ENCODE results near the gene LCE7A. TPM values are rescaled to one million over a fixed set of nuclear protein-coding genes. Genes with fewer than 3 reads are reported as not detected.

LCE7A gene, protein sequence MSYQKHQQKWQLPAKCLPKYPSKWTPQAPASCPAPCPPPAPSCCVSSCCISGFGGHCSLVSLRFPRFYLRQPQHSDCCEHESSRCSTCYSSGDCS
- polyA plus RNA-seq, result not detected

DNA sequence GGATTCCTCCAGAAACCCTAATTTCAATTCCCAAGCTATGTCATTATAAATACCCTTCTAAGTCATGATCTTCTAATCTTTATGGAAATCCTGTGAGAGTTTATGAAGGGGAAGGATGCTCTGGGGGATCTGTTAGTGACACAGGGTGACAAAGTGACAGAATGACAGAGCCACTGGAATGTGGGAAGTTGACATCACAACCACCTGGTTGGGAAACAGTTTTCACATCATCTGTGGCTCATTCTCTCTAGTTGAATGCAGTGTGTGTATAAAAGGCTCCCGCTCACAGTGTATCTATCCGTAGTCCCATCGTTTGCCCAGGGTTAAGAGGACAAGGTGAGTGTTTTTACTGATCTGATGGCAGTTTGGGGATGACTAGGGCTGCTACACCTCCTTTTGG is at the start of gene LCE7A:
Gene LCE7A, plus strand, starts transcription at position 301 of the 400 bp plus-strand sequence. CDS start 702 bp downstream, outside the sequence.
- Mint-ChIP-seq H3K4me3 (no peak within 1 kb of the TSS), H3K9me3 (no peaks in the 10 kb centered on the region), H3K4me1 (no peaks in the 10 kb centered on the region), H3K27ac (no peak within 1 kb of the TSS), H3K27me3 (peaks cover 20% of the 10 kb centered on the region), H3K36me3 (no peaks in the 10 kb centered on the region)

DNA sequence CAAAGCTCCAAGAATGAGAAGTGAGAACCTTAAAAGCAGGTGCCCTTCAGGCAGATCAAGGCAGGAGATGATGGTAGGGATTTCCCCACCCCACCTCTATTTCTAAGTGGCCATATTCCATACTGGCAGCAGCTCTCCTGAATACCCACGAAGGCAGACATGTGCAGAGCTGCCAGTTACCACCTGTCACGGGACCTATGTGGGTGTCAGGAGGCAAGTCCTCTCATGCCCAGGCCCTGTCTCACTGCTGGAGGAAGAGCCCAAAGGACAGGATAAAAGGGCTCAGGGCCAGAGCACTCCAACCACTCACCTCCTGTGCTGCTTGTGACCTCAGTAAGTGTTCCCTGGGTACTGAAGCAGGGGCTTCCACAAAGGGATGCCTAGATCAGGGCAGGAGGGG is 48.7 kb upstream of the LCE7A start:
- Mint-ChIP-seq H3K27ac (no peak overlapping the region), H3K9me3 (peaks cover 0 to 3% (median 0%) of the 10 kb centered on the region in 3 donors), H3K27me3 (peaks cover 3% of the 10 kb centered on the region), H3K4me3 (no peak overlapping the region), H3K4me1 (no peaks in the 10 kb centered on the region), H3K36me3 (no peaks in the 10 kb centered on the region)

DNA sequence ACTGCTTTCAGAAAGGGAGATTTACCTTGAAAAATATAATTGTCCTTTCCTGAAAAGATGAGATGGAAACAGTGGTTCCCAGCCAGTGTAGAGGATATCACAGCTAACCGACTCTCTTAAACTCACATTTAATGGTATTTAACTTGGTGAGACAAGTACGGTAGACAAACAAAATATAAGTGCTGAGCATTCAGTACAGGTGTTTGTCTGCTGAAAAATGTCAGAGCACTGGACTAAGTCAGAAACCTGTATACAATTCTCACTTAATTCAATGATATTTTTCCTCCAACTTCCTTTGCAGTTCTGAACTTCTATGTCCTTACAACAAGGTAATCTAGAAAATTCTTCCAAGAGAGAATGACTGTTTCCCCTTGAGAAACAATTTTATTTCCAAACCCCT is 48.1 kb upstream of the LCE7A start, which contains the start of gene LCE1B:
Gene LCE1B, plus strand, starts transcription at position 301 of the 400 bp plus-strand sequence. CDS start 476 bp downstream, outside the sequence.
- peaks cover 0 to 3% (median 0%) of the 10 kb centered on the region in 3 donors for H3K9me3 Mint-ChIP-seq

DNA sequence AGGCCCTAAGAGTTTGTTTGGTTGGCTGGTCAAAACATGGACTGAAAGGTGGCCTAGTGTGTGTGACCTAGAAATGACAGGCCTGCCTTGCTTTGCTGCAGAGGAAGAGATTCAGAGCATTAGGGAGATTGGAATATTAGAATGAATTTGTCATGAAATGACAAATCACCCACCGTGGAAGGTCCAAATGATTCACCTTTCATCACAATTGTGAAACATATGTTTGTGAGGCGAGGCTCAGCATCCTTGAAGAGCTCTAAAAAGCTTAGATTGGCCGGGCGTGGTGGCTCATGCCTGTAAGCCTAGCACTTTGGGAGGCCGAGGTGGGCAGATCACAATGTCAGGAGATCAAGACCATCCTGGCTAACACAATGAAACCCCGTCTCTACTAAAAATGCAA is 42.5 kb upstream of the LCE7A start:
- H3K4me3 Mint-ChIP-seq, result no peak overlapping the region
- no peaks in the 10 kb centered on the region for H3K9me3 Mint-ChIP-seq
- no peaks in the 10 kb centered on the region for H3K36me3 Mint-ChIP-seq
- H3K27ac Mint-ChIP-seq, result no peak overlapping the region
- no peaks in the 10 kb centered on the region for H3K27me3 Mint-ChIP-seq
- H3K4me1 Mint-ChIP-seq, result peaks cover 0 to 4% (median 3%) of the 10 kb centered on the region in 3 donors

More for the DNA sequence above, 48.1 kb upstream of the LCE7A start, which contains the start of gene LCE1B:
- peaks cover 3% of the 10 kb centered on the region for H3K27me3 Mint-ChIP-seq
- no peak within 1 kb of the TSS for H3K27ac Mint-ChIP-seq
- H3K4me3 Mint-ChIP-seq, result no peak within 1 kb of the TSS
- H3K4me1 Mint-ChIP-seq, result no peaks in the 10 kb centered on the region
- no peaks in the 10 kb centered on the region for H3K36me3 Mint-ChIP-seq

DNA sequence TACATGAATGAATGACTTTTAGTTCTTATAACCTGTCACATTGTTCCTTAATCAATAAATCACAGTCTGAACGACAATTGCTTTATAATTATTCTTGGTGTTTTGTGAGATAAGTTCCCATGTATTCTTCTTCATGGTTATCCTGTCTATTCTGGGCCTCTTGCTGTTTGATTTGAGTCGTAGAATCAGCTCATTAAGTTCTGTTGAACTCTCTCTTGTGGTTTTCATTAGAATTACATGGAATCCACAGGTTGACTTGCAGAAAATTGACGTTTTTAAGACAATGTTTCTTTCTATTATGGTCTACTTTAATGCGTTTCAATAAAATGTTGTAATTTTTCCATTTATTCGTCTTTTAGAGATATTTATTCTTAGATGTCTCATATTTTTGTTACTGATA is 36.5 kb upstream of the LCE7A start:
- Mint-ChIP-seq H3K36me3 (no peaks in the 10 kb centered on the region), H3K27ac (no peak overlapping the region), H3K9me3 (peaks cover 0 to 2% (median 0%) of the 10 kb centered on the region in 3 donors), H3K4me3 (no peak overlapping the region), H3K4me1 (peaks cover 0 to 4% (median 3%) of the 10 kb centered on the region in 3 donors), H3K27me3 (peaks cover 9% of the 10 kb centered on the region)

DNA sequence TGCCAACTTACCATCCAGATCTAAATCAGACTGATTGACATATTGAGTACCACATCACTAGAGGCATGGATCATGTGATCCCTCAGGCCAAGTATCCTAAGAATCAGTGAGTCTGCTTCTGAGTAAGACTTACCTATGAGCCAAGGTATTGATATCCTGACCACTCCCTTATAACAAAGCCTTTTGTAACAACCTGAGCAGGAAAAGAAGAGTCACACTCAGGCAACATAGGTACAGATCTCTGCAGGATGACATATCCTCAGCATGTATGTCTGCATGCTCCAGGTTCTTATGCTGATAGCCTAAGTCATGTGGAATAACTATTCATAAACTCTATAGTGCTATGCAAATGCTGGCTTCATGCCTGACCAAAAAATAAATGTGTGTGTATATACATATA is 34.8 kb upstream of the LCE7A start:
- H3K9me3 Mint-ChIP-seq, result peaks cover 0 to 2% (median 0%) of the 10 kb centered on the region in 3 donors
- peaks cover 1% of the 10 kb centered on the region for H3K36me3 Mint-ChIP-seq
- no peak overlapping the region for H3K4me3 Mint-ChIP-seq
- no peak overlapping the region for H3K27ac Mint-ChIP-seq
- H3K4me1 Mint-ChIP-seq, result peaks cover 0 to 4% (median 3%) of the 10 kb centered on the region in 3 donors
- H3K27me3 Mint-ChIP-seq, result peaks cover 19% of the 10 kb centered on the region

DNA sequence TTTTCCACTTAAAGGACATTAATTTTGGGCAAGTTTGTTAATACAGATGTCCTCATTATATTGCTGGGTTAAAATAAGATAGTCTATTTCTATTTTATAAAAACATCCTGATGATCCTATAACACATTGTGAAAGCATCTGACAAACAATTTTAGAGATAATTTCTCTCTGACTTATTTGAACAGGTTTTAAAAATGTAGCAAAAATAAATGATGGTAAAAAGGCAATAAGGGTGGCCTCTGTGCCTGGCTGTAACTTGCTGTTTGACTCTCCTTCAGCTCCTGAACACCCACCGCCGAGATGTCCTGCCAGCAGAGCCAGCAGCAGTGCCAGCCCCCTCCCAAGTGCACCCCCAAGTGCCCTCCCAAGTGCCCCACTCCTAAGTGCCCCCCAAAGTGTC is 32.6 kb upstream of the LCE7A start, which contains the start of gene LCE1A:
Gene LCE1A, plus strand, starts transcription at position 301 of the 400 bp plus-strand sequence. Its CDS starts 0 bp downstream, at position 301.
- Mint-ChIP-seq H3K4me3 (no peak within 1 kb of the TSS), H3K27ac (no peak within 1 kb of the TSS), H3K27me3 (peaks cover 24% of the 10 kb centered on the region), H3K9me3 (peaks cover 0 to 5% (median 2%) of the 10 kb centered on the region in 3 donors), H3K4me1 (no peaks in the 10 kb centered on the region), H3K36me3 (peaks cover 1% of the 10 kb centered on the region)

DNA sequence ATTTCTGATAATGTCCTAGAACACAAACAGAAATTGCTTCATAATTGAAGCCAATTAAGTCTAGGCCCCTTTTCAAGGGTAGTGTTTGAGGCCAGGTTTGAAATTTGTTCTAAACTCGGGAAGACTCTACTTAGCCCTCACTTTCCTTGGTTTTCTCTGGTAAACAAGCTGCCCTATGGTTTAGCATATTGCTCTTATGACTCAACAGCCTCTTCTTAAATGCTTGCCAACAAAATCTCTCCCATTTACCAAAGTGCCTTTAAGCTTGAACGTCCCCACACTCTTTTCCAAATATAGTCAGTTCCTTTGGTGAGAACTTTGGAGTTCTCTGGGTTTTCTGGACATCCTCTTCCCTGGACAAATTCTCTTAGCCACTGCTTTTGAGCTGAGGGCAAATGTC is 22.9 kb upstream of the LCE7A start:
- Mint-ChIP-seq H3K4me3 (no peak overlapping the region), H3K27ac (no peak overlapping the region), H3K36me3 (no peaks in the 10 kb centered on the region), H3K4me1 (no peaks in the 10 kb centered on the region), H3K27me3 (no peaks in the 10 kb centered on the region), H3K9me3 (no peaks in the 10 kb centered on the region)

DNA sequence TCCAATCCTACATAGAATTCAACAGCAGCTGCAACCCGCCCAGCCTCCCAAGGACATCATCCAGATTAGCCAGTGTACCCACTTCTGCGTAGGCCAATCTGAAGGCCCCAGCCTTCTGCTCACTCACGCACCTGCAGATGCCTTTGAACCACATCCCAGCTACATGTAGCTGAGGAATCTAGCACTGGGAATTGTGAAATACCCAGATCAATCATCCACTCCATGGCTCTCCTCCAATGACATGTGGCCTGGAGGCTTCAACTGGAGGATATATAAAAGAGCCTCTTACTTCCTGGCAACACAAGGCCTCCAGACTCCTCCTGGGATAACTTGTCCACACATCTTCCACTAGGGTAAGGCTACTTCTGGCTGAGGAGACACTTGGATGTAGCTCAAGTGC is 17.2 kb upstream of the LCE7A start, which contains the start of gene LCE6A:
Gene LCE6A, plus strand, starts transcription at position 301 of the 400 bp plus-strand sequence. CDS start 665 bp downstream, outside the sequence.
- H3K9me3 Mint-ChIP-seq, result no peaks in the 10 kb centered on the region
- H3K36me3 Mint-ChIP-seq, result no peaks in the 10 kb centered on the region
- peaks cover 14% of the 10 kb centered on the region for H3K27me3 Mint-ChIP-seq
- H3K4me1 Mint-ChIP-seq, result no peaks in the 10 kb centered on the region
- no peak within 1 kb of the TSS for H3K27ac Mint-ChIP-seq
- no peak within 1 kb of the TSS for H3K4me3 Mint-ChIP-seq

DNA sequence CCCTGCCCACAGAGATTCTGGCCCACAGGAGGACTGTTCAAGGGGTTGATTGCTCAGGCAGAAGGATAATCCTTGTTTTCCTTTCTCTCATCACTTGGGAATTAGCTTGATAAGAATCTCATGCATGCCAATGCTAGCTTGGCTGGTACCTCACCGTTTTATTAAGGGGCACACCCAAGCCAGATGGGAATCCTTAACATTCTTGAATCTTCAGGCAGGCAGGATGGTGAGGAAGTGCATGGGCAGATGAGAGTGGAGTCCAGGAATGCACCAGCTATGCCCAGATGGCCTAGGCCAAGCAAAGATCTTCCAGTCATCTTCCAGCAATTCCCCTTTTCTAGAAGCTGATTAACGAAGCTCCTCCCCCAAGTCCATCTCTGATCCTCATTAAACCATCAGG is 4.1 kb upstream of the LCE7A start:
- Mint-ChIP-seq H3K9me3 (no peaks in the 10 kb centered on the region), H3K36me3 (no peaks in the 10 kb centered on the region), H3K4me1 (no peaks in the 10 kb centered on the region), H3K27ac (no peak overlapping the region), H3K4me3 (no peak overlapping the region), H3K27me3 (peaks cover 12% of the 10 kb centered on the region)

DNA sequence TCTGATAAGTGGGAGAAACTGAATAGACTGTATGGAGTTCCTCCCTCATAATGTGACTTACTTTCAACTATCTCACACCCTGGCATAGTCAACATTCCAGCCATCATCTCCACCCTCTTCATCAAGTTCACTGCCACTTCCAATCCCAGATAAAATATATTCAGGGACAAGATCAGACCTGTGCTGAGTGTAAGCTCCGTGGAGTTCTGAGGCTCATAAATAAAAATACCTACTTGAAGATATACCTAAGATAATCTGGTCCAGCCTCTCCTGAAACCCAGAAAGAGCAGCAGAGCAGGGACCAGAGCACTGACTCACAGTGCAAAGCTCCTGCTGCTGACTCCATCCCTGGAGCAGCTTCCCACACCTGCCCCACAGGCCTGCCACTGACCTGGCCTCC is 1.7 kb upstream of the LCE7A start:
- Mint-ChIP-seq H3K27me3 (peaks cover 20% of the 10 kb centered on the region), H3K4me3 (no peak overlapping the region), H3K36me3 (no peaks in the 10 kb centered on the region), H3K9me3 (no peaks in the 10 kb centered on the region), H3K4me1 (no peaks in the 10 kb centered on the region), H3K27ac (no peak overlapping the region)

DNA sequence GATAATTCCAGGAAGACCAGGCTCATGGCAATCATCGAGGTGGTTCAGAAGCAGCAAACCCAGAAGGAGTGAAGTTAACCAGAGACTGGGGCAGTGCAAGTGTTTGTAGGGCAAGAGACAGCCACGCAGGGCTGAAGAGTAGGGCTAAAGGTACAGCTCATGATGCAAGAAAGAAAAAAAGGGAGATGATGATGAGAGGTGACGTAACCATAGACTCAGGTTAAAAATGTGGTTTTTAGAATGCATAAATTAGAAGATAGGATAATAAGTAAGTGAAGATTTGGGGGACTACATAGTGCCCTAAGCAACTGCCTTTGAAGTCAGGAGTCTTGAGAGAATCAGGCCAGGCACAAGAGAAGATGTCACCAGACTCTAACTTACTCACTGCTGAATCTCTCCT is 333 bp downstream of the LCE7A start:
- H3K36me3 Mint-ChIP-seq, result no peaks in the 10 kb centered on the region
- H3K9me3 Mint-ChIP-seq, result no peaks in the 10 kb centered on the region
- H3K27me3 Mint-ChIP-seq, result peaks cover 20% of the 10 kb centered on the region
- no peak overlapping the region for H3K27ac Mint-ChIP-seq
- no peaks in the 10 kb centered on the region for H3K4me1 Mint-ChIP-seq
- H3K4me3 Mint-ChIP-seq, result no peak overlapping the region

DNA sequence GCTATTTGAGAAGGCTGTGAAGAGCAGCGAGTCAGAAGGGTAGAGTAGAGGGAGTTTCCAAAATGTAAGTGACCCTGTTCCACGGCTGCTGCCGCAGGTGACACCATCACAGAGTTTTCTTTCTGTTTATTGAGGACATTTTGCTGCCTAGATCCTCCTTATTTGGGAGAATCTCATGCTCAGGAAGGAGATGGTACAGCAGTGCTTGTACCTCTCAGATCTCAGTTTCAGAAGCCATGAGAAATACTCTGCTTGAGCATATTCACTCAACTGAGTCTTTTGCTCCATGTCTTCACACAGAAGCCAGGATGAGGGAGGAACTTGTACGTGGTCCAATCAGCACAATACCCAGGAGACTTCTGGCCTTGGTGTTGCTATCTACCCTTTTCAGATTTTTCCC is 1.6 kb downstream of the LCE7A start:
- H3K4me1 Mint-ChIP-seq, result no peaks in the 10 kb centered on the region
- no peaks in the 10 kb centered on the region for H3K36me3 Mint-ChIP-seq
- peaks cover 20% of the 10 kb centered on the region for H3K27me3 Mint-ChIP-seq
- no peaks in the 10 kb centered on the region for H3K9me3 Mint-ChIP-seq
- H3K4me3 Mint-ChIP-seq, result no peak overlapping the region
- no peak overlapping the region for H3K27ac Mint-ChIP-seq

DNA sequence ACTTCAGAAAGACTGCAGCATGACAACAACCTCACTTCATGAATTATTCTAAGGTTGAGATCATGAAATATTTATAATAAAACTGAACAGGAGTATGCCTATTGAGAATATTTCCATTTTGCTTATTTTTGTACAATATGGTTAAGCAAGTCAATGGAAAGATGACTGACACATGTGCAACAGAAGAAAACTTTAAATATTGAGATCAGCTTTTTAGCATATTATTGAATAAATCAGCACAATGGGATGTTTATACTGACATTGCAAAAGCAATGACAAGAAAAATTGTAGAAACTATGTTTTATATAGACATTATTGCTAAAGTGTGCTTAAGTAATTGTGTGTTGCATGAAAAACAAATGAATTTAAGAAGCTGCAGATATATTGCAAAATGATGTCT is 4.6 kb downstream of the LCE7A start:
- Mint-ChIP-seq H3K4me1 (no peaks in the 10 kb centered on the region), H3K36me3 (no peaks in the 10 kb centered on the region), H3K4me3 (no peak overlapping the region), H3K9me3 (no peaks in the 10 kb centered on the region), H3K27me3 (peaks cover 13% of the 10 kb centered on the region), H3K27ac (no peak overlapping the region)

DNA sequence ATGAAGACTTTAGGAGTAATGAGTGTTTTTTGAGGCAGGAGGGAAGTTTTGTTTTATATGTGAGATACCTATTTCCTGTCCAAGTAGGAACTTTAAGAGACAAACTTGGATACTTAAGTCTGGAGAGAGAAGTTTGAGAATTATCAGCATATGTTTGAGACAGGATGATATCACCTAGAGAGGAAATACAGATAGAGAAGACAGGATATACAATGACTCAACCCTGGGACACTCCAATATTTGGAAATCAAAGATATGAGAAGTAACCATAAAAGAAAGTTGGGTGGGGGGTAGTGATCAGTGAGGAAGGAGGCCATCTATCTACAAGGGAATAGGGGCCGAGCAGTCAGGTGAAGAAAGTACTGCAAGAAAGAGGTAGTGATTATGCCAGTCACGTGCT is 6.5 kb downstream of the LCE7A start:
- Mint-ChIP-seq H3K27ac (no peak overlapping the region), H3K9me3 (no peaks in the 10 kb centered on the region), H3K4me1 (peaks cover 1 to 4% (median 2%) of the 10 kb centered on the region in 3 donors), H3K4me3 (no peak overlapping the region), H3K27me3 (peaks cover 7% of the 10 kb centered on the region), H3K36me3 (no peaks in the 10 kb centered on the region)

DNA sequence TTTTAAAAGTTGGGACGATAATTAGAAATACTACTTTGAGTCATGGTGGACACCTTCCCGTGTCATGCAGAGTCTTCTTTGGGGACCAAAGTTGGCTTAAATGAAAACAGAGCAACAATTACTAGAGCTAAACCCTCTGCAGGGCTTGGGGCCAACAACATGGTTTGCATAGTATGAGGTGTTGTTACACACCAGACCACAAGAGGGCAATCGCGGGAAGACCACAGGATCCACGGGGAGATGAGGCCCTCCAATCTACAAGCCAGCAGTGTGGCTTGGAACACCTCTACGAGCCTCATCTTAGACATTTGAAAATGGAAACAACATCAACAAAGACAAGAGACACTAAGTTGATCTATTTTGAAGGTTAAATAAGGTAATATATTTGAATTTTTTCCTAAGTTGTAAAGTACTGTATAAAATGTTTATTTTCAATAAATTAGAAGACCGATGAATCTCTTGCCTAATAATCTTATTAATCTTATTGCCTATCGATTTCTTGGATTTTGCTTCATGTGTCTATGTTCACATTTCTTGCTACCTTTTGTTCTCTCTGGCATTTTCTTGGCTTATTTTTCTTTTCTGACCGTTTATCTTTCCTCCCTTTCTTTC is 10.1 kb downstream of the LCE7A start:
- Mint-ChIP-seq H3K27ac (no peak overlapping the region), H3K27me3 (peaks cover 5% of the 10 kb centered on the region), H3K9me3 (no peaks in the 10 kb centered on the region), H3K36me3 (no peaks in the 10 kb centered on the region), H3K4me1 (peaks cover 7 to 15% (median 10%) of the 10 kb centered on the region in 3 donors), H3K4me3 (no peak overlapping the region)

Data from IgD-negative memory B cell (primary cell).